Right ventricle myocardium inferior (tissue), 1 donor: Measurements from ENCODE around the gene RUFY3. TPM values are rescaled to one million over a fixed set of nuclear protein-coding genes. Genes with fewer than 3 reads are reported as not detected.

Experiments used
- ATAC-seq: fragments of 200-7000 bp; cut with Tn5 transposase; one replicate; pipeline ENCODE4 v1.9.1; 2020; ENCODE audit warnings: mild to moderate bottlenecking, moderate library complexity
- DNase-seq: peaks from one replicate; pipeline ENCODE4 v3.0.0; 2021; ENCODE audit errors: missing footprints
- intact Hi-C: fragments of 100-400 bp; cut with DNase I; formaldehyde crosslinking; loops from one replicate; pipeline ENCODE4 v1.11.0; 2022
- total RNA-seq: library from RNA; stranded (reverse); fragmentation: NEBNext Ultra II Directional; extraction: Animal tissue kit (Norgen Biotek cat#: 25700); gene quantifications from one replicate; pipeline ENCODE4 v1.2.1, GENCODE V29; 2021
- donor health status: DM: no; HTN: yes; CAD: no; lungs with severe emphysema.

RUFY3 gene
- total RNA-seq, 1 donor from 2014 or later, result 23.0 TPM

DNA sequence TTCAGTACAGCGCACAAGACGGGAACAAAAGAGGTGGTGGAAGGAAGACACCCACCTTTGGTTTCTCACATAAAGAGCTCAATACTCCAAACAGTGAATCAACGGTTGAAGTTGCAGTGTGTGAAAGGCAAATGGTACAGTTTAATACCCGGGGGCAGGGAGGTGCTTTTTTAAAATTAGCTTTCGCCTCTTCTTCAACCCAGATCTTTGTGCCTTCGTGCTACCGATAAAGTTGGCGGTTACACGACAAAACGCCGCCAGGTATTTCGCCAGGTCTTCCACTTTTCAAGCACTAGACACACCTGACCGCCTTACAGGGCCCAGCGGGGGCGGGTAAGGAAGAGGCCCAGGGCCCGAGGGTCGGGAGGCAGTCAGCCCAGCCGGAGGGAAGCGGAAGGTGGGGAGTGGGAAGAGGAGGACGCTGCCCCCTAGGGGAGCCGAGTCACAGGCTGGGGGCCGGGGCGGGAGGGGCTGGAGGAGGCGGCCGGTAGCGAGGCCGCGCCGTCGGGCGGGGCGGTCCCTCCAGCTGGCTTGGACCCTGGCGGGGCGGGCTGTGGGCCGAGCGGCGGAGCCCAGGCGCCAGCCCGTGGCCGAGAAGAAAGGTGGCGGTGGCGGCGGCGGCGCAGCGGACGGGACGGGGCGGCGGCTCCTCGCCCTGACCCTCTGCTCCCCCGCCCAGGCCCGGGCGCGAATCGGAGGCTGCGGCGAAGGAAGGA is 17.4 kb upstream of the RUFY3 start:
- ATAC-seq, result peak; percentile 89
- intact Hi-C loops, result loop anchor here (1.0 kb wide), 1 partner anchor 16 kb away; the partner anchor contains the start of gene UTP3

DNA sequence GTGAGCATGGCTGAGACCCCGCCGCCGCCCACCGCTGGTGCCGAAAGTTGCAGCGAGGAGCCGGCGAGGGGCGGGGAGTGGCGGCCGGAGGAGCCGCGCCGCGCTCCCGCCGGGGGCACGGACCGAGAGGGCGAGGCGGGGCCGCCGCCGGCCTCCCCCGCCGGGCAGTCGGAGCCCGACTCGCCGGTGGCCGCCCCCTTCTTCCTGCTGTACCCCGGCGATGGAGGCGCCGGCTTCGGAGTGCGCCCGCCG is 16.9 kb upstream of the RUFY3 start:
- ATAC-seq (peak; percentile 35), DNase-seq (no peak)
- intact Hi-C loops, result loop anchor here (1.0 to 5.0 kb wide), 3 partner anchors 17 to 287 kb away; partner anchors contain the start of genes DCK, GRSF1 and UTP3

More for the DNA sequence above, 17.4 kb upstream of the RUFY3 start:
- peak; percentile 88 for DNase-seq

DNA sequence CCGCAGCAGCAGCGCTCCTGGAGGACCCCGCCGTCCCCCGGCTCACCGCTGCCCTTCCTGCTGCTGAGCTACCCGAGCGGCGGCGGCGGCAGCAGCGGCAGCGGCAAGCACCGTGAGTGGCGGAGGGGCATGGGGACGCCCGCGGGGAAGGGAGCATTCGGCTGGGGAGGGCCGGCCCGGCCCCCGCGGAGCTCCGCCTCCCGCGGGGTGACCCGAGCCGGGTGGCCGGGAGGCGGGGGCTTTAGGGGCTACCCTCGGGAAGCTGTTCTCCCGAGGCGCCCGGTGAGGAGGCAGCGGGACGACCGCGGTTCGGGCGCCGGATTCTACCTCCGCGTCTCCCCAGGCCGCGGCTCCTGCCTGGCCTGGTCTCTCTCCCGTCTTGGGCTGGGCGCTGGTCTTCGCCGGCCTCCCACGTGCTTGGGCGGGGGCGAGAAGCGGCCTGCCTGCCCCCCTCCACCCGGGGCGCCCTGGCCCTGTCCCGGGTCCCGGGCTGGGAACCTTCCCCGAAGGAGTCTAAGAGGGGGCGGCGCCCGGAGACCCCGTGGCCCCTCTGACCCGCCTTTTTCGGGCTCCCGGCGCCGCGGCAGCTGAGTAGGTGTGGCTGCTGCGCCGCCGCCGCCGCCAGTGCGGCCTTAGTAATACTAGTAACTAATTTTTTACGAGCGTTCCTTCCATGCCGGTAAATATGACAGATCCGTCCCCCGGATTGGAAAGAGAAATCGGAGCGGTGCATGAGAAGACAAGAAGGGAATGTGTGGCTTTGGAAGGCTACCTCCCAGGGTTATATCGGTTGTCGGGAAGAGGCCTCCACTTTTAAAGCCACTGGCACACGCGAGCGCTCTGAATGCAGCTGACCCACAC is 16.4 kb upstream of the RUFY3 start:
- intact Hi-C loops, result loop anchor here (5.0 kb wide), 2 partner anchors 132 to 287 kb away; partner anchors contain the start of genes DCK and GRSF1
- DNase-seq (peak; percentile 90), ATAC-seq (peak; percentile 83)

DNA sequence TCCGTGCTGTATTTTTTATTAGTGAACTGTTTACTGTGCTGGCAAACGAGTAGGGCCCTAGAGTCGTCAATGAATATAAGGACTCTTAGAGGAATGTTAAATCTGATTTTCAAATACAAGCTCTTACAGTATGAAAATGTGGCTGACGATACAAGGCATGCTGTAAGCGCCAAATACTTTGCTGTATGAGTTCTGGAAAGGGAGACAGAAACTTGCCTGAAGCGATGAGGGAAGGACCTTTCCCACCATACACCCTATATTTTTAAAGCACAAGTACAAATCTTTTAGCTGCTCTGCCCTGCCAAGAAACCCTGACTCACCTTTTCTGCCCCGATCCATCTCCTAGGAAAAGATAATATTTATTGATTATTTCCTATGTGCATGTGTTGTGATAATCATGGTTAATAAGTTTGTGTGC is 15.7 kb upstream of the RUFY3 start:
- no peak for ATAC-seq
- DNase-seq, result no peak
- intact Hi-C loops, result loop anchor here (5.0 kb wide), 2 partner anchors 131 to 286 kb away; partner anchors contain the start of genes DCK and GRSF1

DNA sequence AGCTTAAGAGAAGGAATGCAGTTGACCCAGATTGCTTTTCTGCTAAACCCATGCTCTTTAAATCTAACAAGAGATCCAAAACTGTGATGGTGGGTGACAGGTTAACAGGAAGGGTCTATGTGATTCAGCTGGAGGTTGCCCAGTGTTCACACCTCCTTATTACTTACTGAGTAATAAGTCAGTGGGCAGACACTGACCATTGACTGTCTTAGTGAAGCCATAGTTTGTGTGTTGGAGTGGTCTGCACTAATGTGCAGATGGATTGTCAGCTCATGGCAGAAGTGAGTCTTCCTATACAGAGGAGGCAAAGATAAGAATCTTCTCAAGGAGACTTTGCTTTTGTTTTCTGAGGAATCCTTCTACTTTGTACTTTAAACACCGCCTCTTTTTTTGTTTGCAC is 15.2 kb upstream of the RUFY3 start:
- DNase-seq, result no peak
- intact Hi-C loops, result loop anchor here (5.0 kb wide), 2 partner anchors 131 to 286 kb away; partner anchors contain the start of genes DCK and GRSF1
- no peak for ATAC-seq

DNA sequence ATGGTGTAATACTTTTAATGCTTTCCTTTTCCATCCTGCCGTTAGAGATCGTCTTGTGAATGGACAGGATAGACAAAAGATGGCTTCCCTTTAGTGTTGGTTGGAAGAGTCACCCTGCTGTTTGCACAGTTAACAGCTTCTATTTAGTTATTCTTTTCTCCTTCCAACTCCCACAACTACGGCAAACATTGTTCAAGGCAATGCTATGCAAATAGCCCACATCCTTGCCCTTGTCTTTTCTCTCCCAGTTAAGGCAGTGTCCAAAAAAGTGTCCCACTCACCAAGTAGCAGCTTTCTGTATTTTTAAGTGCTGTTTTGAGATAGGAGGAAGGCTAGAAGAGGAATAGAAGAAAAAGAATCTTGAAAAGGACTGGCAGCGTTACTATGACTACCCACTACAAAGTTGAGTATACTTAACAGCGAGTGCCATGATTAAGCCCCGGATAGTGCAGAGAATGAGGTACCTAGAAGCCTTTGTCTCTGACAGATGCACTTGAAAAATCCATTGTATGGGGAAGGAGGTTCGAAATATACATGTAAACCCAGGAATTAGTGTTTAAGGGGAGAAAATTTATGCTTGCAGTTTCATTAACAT is 12.1 kb upstream of the RUFY3 start:
- DNase-seq (no peak), ATAC-seq (no peak)
- intact Hi-C loops, result loop anchor here (5.0 kb wide), 2 partner anchors 128 to 283 kb away; partner anchors contain the start of genes DCK and GRSF1

DNA sequence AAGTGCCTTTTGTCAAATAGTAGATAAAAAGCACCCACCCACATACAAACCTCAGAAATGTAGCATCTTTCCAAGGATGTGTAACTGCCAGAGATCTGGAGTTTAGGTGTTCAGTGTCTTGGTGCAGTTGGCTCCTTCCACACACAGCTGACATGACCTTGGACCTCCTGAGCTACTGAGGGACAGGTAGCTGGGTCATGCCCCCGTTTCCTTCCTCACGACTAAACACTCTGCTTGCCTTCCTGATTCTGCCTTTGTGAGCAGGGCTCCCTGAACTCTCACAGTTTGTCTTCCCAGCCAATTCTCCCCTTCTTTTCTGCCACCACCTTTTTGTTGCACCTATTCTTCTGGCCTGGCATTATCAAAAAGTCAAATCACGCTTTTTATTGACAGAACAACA is 10.2 kb upstream of the RUFY3 start:
- DNase-seq (no peak), ATAC-seq (no peak)
- intact Hi-C loops, result no loop called here

DNA sequence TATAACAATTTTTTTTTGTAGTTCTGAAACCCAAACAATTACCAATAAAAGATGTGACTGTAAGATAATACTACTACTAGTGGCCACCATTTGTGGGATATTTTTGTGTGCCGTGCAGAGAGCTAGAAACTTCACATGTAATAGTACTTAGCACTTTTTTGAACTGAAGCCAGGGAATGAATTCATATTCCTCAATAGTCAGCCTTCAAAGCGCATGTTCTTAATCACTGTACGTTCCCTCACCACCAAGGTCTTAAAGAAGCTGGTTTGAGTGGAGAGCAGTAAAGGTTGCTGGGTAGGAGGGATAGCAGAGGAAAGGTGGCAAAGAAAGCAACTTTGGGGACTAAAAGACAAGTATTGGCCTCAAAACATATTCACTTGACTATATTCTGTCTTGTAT is 9.6 kb upstream of the RUFY3 start:
- intact Hi-C loops, result no loop called here
- ATAC-seq, result no peak
- no peak for DNase-seq

DNA sequence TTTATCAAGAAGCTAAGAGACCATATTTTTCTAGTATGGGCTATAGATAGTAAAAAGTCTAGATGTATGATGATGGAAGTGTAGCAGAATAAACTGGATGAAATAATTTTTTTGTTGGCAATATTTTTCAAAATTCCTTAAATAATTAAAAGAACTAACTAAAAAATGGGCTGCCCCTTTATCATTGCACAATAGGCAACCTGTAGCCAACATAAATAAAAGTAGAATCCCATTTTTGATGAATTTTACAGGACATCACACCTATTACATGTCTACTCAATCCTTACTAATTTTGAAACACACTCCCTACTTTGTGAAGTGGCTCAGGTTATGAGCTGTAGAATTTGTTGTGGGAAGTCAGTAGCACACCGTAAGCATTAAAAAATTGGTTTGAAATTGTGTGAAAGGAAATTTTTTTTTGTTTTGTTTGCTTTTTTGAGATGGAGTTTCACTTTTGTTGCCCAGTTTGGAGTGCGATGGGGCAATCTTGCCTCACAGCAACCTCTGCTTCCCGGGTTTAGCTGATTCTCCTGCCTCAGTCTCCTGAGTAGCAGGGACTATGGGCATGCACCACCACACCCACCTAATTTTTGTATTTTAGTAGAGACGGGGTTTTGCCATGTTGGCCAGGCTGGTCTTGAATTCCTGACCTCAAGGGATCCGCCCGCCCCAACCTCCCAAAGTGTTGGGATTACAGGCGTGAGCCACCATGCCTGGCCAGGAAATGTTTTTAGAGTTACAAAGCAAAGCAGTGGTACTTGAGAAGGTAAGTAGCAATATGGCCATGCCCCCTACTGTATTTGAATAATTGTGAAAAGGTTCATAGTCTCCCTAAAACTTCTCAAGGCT is 8.9 kb upstream of the RUFY3 start:
- DNase-seq (no peak), ATAC-seq (no peak)
- intact Hi-C loops, result no loop called here

DNA sequence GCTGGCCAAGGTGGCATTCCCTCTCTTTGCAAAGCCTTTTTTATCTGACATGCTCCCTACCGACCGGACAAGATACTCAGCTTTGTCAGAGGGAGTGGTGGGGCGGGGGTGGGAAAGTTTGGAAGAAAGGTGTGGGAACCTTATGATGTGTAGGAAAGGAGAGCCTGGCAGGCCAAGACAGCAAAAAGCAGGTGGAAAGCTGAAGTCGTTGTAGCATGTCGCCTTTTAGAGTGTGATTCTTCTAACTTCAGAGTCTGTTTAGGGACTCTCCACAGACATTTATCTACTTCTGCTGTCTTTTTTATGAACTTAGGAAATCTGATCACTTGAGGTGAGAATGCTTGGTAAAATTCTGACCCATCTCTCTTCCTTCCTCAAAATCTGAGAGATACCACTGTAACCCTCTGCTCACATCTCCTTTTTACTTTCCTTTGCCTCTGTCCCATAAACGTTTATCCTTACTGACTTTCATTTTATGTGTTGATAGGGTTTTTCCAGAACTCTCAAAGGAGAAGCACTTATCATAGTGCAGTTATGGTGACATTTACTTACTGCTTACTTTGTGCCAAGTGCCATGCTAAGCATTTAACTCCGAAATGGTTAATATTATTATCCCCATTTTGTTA is 8.2 kb upstream of the RUFY3 start:
- ATAC-seq (no peak), DNase-seq (no peak)
- intact Hi-C loops, result no loop called here

DNA sequence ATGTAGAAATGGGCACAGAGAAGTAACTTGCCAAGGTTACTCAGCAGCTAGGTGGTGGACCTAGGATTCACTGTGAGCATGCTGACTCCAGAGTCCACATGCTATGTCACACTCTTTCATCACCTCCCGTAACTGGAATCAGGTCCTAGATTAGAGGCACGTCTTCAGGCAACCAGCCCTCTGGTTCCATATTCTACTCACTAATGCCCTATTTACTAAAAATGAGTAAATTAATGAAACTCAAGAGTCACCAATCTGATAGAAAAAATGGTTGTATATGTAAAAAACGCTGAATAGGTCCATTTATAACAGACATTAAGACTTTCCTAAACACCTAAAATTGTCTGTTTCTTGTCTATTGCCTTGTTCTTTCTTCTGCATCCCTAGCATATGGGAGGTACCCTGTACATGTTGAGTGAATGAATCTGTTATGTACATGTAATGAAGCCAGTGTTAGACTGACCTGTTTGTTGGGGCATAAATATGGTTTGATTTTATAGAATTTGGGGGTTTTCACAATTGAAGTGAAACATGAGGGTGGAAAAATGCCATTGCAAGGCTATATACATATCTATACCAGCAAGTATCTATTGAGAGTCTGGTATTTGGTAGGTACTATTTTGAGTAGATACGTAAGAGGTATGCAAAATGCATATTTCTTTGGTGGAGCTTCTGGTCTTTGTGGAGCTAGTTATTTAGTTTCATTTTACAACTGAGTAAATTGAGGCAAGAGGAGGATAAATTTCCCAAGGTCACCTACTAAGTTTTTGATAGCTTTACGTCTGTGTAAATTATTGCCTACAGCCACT is 7.5 kb upstream of the RUFY3 start:
- DNase-seq (no peak), ATAC-seq (no peak)
- intact Hi-C loops, result no loop called here

DNA sequence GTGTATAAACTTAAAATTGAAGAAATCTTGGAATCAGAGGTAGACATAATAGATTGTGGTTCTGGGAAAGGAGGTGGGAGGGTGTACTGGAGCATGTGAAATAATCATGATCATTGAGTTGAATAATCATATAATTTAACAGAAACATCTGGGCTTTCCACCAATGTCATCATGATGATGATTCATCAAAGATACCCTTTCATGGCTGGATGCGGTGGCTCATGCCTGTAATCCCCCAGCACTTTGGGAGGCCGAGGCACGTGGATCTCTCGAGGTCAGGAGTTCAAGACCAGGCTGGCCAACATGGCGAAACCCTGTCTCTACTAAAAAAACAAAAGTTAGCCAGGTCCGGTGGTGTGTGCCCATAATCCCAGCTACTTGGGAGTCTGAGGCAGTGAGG is 6.7 kb upstream of the RUFY3 start:
- DNase-seq, result no peak
- ATAC-seq, result no peak
- intact Hi-C loops, result no loop called here

DNA sequence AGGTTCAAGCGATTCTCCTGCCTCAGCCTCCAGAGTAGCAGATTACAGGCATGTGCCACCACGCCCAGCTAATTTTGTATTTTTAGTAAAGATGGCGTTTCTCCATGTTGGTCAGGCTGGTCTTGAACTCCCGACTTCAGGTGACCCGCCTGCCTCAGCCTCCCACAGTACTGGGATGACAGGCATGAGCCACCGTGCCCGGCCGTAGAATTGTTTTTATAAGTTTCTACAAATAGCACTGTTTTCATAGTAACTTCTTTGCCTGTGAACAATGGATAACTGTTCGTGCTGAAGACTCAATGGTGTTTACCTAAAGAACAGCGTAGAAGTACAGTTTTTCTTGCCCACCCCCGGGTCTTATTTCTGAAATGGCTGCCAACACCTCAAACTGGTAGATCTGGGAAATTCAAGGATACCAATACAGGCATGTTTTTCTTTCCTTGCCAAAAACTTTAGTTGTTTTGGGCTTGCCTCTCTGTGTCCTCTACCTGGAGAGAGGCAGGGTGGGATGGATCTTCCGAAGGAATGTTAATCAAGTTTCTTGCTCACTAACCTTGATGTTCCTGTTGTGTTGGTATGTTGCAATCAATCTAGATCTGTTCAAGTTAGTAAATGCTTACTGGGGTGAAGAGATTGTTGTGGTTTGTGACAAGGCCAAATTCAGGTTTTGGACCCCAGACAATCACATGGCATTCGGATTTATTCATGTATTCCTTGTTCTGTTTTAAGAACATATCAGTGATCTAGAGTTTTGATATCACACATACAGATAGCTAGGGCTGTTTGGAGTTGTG is 2.8 kb upstream of the RUFY3 start:
- intact Hi-C loops, result no loop called here
- ATAC-seq (no peak), DNase-seq (no peak)

DNA sequence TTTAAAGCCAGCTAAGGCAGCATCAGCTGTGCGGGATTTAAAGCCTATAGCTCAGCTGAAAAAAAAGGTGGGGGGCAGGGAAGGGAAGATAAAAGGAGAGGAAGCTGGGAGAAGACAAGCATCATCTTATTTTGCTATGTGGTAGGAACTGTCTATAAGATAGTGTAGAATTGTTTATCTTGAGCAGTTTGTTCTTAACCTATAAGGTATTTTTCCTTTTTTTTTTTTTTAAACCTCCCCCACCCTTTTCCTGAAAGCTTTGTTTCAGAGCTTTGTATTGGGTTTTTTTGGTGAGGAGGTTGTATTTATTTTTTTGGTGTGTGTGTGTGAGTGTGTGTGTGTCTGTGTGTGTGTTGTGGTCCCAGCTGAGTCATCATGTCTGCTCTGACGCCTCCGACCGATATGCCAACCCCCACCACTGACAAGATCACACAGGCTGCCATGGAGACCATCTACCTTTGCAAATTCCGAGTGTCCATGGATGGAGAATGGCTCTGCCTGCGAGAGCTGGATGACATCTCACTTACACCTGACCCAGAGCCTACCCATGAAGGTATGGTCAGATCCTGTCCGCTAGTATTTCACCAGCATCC is 531 bp downstream of the RUFY3 start:
- ATAC-seq, result peak; percentile 50
- intact Hi-C loops, result no loop called here
- DNase-seq, result no peak

DNA sequence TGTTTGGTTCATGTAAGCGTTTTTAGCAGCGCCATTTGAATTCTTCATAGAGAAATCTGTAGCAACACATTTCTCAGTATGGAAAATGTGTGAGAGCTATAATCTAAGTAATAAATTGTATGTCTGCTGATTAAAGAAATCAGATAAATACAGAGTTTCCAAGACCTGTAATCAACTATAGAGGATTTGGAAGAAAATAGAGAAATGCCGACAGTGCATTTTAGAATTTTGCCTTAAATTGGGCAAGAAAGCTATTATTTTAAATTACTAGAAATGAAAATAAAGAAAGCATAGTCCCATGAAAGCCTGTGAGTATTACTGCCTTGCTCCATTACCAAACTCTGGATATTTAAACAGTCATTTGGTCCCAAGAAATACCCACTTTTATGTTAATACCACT is 2.7 kb downstream of the RUFY3 start:
- no peak for ATAC-seq
- intact Hi-C loops, result no loop called here
- DNase-seq, result no peak

DNA sequence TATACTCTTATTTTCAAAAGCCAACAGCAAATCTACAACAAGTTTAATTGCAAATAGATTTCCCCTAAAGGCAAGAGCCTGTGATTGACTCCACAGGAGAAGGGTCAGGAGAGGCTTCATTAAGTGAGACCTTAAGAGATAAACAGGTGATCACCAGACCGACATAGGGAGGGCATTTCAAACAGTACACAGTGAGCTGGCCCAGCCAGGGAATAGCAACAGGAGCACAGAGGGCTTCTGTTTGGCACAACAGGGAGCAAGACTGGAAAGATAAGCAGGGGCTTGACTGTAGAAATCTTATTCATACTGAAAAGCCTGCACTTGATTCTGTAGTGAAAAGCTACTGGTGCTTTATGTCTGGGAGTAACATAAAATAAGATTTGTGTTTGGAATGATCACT is 3.9 kb downstream of the RUFY3 start:
- no peak for ATAC-seq
- intact Hi-C loops, result no loop called here

More for the DNA sequence above, 3.9 kb downstream of the RUFY3 start:
- no peak for DNase-seq
